Measurements from ENCODE around the gene RAI14.

GRCh38 chr5:34675857-34676256 lies 19.7 kb downstream of the RAI14 start:
- no peak for TF ChIP-seq CTCF (conservative IDR thresholded peaks at IDR 0.05)
- TF ChIP-seq ZFX (IDR thresholded peaks at IDR 0.05) = no peak

Measured in C4-2B (cell line).